CD4-positive, alpha-beta T cell treated with Interleukin-15 for 1 hour (primary cell): ENCODE measurements around the gene GPC6.

Experiments
- DNase-seq: peaks from one replicate; pipeline ENCODE4 v3.0.0-alpha.2; 2020

Gene GPC6

DNA sequence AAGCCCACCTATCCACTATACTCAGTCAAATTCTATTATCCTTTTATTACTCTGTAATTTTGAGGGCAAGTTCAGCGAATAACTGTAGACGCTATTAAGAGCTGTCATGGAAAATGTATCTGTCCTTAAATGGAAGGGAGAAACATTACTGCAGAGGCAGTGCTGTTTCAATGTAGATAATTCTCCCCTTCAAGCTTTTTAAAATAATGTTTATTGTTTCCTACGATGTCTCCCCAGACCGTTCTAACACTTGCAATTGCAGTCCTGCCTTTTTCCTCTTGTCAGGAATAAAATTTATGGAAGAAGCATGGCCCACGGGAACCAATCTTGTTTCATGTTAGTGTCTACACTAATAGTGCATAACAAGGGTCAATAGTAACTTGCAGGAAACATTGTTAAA is 159.5 kb downstream of the GPC6 start:
- no peak for DNase-seq

DNA sequence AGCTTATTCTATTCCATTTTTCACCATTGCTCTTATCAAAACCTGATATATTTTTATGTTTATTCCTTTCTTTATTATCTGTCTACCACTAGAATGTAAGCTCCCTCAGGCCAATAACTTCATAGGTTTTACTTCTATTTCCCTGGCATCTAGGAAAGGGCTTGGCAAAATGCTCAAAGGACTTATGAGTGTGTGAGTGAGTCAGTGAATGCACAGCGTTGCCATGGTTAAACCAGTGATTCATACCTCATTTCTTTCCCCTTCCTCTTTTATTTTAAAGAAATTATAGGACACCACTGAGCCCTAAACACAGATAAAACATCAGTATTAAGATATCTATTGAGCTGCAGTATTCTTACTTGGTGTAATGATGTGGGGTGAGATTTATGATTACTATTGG is 162.1 kb downstream of the GPC6 start:
- DNase-seq: no peak

DNA sequence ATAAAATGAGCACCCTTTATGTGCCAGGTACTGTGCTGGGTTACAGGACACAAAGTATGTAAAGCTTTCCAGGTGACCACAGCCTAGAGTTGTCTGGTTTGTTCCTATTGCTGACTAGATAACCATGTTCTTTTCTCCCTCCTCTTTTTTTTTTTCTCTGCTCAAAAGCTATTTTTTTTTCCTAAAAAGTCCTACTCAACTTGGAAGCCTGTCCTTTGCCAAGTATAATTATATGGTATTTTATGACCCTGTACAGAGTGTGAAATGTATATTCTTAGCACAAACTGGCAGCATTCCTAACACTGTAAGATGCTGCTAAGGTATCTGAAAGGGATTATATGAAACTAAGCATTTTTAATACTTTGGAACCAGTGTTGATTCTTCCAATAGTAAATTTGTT is 171.0 kb downstream of the GPC6 start:
- no peak for DNase-seq

DNA sequence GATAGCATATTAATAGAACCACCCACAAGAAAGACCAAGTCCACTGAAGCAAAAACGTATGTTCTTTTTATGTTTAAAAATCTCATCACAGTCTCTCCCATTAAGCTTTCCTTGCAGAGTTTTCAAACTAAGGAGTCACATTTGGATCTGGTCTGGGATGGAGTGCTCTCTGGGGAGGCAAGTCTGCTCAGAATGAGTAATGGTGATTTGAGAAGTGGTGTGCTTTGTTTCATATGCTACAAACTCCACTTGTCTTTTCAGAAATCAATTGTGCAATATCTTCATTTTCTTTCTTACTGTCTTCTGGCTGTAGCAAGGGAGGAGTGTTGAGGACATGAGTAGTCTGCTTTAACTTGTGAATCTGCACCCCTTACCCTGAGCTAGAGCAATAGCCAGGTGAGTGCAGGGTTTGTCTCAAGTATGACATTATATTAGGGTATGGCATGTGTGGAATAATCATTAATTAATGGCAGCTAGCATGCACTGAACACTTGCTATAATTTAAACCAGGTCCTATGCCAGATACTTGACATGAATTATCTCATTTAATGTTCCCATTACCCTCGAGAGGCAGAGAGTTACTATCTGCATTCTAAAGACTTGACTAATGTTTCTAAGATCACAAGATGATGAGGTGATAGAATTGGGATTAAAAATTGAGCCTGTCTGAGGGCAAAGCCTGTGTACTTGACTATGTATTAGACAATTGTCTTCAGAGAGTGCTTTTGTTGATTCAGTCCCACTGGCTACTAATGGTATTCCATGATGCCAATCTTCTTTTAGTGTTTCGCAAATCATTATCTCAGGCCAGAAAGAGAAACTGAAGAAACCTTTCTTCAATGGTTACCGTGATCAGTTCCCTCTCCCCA is 171.8 kb downstream of the GPC6 start:
- no peak for DNase-seq

DNA sequence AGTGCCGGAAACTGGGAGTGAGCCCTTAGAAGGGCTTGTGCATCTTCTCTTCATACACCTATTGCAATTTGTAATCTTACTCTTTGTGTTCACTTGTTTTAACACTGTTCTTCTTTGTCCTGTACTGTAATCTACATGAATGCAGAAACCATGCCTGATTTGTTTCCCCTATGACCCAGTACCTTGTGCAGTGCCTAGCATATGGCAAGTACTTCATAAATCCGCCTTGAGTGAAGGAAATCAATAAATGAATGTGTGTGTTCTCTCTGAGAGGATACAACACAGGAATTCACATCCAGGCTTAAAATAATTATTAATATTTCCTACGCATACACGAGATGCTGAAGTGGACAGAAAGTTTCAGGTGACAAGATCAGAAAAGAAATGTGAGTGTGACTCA is 172.6 kb downstream of the GPC6 start:
- no peak for DNase-seq

DNA sequence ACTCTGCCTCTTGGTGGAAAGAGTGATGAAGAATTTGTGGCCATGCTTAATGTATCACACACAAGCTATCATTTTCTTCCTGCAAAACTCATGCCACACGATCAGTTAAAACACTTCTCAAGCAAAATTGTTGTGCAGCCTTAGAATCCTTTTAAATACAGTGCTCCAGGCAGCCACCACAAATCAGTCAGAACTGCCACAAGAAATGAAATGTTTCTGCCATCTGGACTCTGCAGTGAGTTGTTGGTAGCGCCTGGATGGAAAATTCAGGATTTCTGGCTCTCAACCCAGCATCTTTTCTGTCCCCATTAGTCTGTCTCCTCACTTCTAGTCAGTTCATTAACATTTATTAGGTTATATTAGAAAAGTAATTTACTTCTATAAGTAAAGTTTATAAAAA is 179.5 kb downstream of the GPC6 start:
- no peak for DNase-seq

DNA sequence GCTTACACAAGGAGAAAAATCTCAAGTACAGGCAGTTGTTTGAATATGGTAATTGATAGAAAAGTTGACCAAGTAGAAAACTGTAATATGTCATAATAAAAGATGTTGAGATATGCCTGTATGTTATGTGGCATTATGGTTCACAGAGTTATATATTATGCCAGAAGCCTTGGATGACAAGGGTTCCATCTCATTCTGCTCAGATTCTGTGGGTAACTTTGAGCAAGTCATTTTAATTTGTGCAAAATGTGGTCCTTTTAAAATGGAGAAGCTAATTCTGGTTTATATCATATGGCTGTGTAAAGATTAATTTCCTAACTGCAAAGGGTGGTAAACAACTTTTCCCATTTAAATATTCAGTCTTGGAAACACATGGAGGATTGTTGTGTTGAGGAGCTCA is 180.9 kb downstream of the GPC6 start:
- DNase-seq: no peak

DNA sequence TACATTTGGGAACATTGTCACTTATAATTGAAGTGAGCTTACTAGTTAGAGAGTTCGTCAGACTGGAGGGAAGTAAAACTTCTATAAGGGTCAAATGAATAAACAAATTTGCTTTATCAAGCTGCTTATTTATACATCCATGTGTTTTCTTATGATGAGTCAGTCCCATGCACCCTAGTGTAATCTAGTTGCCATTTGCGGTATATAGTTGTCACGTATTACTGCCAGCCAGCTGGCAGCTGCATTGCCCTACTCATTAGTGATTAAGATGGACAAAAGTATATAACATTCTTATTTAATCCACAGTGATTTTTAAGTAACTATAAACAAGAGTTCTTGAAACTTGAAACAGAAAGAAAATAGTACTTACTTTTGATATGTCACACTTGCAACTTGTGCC is 182.4 kb downstream of the GPC6 start:
- DNase-seq: no peak

DNA sequence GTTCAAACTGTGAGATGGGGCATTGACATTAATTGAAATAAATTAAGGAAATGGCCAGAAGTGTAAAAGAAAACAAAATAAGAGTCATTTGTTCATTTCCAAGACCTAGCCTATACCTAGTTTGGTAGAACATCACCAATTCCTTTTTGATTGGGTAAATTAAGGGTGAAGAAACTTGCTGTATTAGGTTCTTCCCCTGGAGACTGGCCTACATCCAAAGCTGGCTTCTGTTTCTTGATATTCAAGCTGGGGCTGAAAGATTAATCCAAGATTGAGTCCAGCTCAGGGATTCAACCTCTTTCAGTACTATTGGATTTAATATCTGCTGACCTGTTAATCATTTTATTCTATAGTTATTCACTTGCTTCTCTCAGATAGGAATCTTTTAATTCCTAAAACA is 183.2 kb downstream of the GPC6 start:
- DNase-seq: no peak

DNA sequence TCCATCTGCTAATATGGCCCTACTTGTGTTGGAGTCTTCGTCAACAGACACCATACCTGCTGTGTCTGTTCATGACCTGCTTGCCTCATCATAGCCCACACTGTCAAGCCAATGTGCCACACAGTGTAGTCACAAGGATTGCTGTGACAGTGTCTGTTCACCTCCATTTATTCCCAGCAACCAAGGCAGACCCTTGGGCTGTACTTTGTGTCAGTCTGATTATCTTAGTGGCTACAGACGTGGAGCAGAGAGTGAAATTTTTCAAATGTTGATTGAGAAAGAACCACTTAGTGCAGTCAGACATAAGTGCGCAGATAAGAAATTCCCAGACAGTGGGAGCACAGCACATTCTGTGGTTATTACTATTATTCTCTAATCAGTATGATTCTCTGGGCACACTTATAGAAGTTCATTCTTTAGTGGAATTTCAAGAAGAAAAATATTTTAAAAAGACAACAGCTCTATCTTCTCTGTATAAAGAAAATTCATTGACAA is 184.6 kb downstream of the GPC6 start:
- no peak for DNase-seq

DNA sequence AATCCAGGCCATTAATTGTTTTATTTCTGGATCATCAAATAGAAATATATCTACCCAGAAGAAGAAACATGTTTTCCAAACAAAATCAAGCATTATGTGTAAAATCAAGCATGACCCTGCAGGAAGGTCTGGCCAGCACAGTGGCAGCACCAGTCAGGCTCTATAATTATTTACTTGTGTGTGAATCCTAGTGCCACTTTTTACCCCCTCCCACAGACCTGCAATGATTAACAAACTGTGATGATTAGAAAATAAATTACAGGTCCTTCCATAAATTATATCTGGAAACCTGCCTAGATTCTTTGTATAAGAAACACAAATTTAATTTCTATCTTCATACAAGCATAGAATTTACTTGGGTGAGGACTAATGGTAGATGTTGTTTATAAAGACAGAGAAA is 186.1 kb downstream of the GPC6 start:
- DNase-seq: no peak

DNA sequence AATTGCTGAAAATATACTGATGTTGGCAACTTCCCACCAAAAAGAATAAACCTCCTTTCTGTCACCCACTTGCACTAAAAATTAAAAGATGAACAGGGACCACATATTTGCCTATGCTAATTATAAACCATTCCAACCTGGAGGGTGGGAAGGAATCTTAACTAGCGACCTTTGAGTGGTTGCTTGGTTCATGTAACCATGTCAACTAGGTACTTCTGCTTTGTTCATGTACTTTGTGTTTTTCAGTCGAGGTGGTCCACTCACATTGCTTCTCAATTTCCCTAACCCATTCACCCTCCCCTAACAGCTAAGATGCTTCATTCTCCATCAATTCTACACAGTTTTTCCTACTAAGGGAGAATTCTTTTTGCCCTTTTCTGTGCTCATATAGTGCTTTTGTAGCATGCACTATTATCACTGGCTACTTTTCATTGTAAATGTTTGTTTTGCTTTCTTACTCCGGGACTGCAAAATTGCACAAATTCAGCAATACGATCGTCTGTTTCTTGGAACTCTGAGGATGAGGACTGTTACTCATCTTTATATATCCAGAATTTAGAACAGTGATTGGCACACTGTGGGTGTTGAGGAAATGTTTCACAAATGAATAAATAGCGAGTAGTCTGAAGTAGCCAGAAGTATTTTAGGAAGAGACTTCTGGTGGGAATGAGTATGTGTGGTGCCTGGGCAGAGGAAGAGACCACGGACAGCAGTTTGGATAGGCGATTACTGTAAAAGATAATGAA is 187.5 kb downstream of the GPC6 start:
- DNase-seq: no peak

DNA sequence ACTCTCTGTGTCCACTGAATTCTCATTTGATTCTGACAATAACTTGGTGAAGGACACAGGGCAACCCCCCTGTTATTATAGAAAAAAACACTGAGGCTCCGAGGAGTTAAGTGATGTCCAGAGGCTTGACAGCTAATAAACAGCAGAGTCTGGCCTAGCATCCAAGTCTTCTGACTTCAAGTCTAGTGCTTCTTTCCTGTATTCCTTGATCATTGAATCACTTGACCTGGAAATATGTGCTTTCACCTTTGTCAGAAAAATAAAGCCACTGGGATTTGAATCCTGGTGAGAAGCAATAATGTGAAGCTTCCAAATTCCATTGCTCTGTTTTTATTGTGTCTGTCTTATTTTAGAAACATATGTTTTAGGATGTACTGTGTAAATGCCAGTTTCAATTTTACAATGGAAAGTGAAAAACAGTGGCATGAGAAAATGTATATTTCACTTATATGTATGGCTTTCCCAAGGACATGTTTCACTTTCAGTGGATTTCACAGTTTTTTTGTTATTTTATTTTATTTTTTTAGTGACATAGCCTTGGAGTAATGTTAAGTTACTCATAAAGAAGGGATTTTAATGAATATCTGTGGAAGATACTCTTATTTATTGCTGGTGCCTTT is 190.2 kb downstream of the GPC6 start:
- DNase-seq: no peak

DNA sequence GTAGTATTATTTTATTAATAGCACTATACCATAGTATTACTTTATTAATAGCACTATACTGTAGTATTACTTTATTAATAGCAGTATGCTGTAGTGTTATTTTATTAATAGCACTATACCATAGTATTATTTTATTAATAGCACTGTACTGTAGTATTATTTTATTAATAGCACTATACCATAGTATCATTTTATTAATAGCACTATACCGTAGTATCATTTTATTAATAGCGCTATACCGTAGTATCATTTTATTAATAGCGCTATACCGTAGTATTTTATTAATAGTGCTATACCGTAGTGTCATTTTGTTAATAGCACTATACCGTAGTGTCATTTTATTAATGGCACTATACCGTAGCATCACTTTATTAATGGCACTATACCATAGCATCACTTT is 191.8 kb downstream of the GPC6 start:
- DNase-seq: no peak

DNA sequence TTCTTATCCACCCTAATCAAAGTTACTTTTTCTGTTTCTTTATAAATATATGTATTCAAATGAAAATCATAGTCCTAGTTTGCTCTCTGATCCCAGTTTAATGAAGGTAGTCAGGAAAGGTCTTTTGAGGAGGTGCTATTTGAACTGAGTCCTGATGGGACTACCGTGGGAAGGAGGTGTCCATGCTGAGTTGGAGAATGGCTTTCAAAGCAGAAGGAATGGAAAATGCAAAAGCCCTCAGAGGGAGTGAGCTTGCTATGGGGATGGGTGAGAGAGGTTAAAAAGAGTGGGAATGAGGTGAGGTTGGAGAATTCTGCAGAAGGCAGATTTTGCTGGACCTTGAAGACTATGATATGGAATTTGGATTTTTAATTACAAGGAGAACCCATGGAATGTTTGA is 193.6 kb downstream of the GPC6 start:
- DNase-seq: no peak

DNA sequence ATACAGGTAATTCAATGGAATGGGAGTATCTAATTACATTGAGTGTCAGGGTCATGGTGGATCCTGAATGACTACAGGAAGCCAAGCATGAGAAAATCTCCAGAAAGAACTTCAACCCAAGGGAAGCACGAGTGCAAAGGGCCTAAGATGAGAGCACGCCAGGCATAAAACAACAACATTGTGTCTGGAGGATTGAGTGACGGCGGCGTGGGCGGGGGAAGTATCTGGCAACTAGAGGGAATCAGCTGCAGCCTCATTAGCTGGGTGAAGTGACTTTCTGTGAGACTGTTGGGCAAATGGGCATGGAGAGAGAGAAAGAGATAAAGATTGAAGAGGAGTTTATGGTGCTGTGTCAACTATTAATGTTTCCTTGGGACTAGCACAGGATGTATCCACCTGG is 194.3 kb downstream of the GPC6 start:
- no peak for DNase-seq

DNA sequence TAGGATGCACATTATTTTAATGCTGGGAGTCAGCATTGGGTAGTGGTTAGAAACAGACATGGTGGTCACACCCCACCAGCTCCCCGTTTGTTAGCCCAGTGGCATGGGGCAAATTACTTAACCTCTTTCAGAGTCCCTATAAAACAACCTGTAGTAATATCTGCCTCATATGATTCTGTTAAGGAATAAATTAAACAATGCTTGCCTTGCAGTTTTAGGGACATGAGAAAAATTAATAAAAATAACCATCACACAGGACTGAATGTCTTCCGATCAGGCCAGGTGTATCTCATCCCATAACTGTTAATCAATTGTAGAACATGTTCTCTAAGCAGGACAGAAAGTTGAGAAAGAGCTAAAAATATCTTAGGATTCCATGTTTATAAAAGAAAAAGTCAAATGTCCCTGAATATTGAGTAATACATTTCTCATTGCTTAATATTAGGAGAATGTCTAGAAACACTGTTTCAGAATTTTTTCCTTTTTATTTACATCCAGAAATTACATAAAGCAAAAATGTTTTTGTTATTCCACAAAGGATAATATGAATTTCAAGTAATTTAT is 196.5 kb downstream of the GPC6 start:
- DNase-seq: no peak

DNA sequence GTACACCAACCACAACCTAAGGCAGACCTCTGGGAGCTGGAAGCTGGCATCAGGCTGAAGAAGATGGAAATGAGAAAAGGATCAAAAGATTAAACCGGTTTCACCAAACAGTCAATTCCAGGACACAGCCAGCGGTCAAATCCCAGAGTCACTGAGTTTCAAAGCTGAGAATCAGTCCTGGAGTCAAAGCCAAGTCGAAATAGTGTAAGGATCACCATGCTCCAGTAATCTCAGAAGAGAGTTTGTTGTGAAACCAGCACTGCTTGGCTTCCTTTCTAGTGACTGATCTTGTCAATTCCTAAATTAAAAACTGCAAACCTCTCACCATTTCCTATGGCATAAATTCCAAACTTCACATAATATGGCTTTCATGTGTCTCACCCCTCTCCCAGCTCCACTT is 198.8 kb downstream of the GPC6 start:
- no peak for DNase-seq

DNA sequence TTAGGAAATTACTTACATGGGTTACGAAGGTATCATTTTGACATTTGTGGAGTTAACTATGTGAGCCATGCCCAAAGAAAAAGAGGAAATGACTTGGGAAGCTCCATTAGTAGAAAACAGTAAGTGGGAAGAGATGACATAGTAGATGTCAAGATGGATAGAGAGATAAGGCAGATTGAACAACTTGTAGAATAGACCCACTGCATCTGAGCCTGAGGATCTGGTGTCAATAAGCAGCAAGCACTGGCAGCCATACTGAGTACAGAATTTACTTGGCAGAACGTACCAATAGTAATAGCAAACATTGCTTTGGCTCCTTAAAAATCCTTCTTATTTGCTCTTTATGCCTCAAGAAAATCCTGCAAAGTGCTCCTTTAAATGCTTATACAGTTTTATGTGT is 203.8 kb downstream of the GPC6 start:
- DNase-seq: no peak

DNA sequence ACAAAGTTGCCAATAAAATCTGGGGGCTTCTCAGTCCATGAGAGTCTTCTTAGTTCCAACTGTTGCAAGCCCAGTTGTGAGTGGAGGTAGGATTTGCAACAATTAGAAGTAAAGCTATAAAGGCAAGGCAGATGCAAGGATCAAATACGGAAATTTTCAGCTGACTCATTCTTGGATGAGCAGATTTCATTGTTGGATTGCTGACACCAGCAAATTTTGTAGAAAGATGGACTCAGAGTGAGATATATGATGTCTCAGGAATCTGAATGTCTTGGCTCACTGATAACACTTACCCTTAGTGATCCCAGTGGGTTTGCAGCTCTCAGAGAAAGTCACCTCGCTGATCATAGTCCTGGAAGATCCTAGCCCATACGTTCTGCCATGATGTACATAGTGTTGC is 209.0 kb downstream of the GPC6 start:
- no peak for DNase-seq

DNA sequence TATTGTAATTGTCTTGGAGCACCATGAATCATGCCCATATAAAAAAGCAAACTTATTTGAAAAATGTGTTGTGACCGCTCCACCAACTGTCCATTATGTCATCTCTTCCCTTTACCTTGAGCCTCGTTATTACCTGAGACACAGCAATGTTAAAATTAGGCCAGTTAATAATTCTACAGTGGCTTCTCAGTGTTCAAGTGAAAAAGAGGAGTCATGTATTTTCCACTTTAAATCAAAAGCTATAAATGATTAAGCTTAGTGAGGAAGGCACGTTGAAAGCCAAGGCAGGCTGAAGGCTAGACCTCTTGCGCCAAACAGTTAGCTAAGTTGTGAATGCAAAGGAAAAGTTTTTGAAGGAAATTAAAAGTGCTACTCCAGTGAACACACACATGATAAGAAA is 210.5 kb downstream of the GPC6 start:
- no peak for DNase-seq

DNA sequence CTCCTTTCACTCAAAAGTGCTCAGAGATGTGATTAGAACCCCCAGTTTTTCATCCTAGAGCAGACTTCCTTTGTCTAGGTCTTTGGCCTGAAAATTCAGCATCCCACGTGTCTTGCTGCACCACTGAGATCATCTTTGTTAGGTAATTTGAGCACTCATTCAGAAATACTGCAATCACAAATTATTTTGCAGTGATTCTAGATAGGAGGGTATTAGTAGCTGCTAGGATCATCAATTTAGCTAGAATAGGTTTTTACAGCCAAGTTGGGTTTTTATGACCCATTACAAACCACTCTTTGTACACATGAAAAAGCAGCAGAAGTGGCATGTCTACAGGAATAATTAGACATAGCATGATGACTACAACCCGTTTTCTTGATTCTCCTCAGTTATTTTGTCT is 219.6 kb downstream of the GPC6 start:
- DNase-seq: no peak

DNA sequence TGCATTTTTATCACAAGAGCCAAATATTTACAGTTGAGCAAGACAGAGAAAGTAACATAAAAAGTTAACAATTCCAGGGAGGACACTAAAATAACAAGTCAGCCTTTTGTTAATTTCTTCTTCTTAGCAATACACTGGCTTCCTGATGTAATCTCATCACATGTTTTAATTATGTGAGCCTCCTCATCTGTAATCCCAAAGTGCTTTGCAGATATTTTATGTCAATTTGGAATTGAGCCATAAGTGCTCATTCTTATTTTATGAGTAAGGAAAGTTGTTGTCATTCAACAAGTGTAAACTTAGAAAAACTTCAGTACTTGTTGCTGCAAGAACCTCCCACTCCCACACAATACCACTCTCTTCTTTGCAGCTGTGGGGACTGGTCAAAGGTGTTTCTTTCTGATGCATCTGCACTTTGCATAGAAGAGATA is 223.6 kb downstream of the GPC6 start:
- DNase-seq: no peak

DNA sequence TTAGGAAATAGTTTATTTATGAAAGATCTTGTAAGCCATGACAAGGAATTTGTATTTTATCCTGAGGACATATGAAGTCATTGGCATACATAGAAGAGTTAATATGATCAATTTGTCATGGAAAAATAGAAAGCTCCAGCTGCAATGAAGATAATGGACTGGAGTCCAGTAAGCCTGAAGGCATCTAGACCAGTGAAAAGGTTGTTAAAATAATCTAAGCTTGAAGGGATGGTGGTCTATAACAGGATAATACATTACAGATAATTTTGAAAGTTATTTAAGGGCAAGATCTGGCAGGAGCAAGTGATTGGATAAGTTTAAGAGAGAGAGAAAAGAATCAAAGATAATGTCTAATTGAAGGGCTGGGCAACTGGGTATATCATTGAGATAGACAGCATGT is 224.2 kb downstream of the GPC6 start:
- DNase-seq: no peak
